SH-SY5Y (cell line): ENCODE results near the gene FAM118B.

Source experiments
- GATA2 ChIP-seq: IDR thresholded peaks from 2 replicates; pipeline ENCODE4 v1.6.1; 2011; ENCODE audit warnings: mild to moderate bottlenecking, low read depth, low read length
- GATA3 ChIP-seq: IDR thresholded peaks from 2 replicates; pipeline ENCODE4 v1.6.1; 2011; ENCODE audit warnings: low read depth, mild to moderate bottlenecking, low read length, moderate library complexity

- no peak for TF ChIP-seq GATA2
- no peak for TF ChIP-seq GATA3
These were observed 38.3 kb upstream of the FAM118B start for GRCh38 chr11:126173257-126173656.
